Subcutaneous abdominal adipose tissue (tissue), 5 donors: ENCODE measurements around the gene LIX1L.
A peak's percentile ranks its signal among the peaks of the same experiment; 100 is the strongest.

ENCODE experiments used
- H3K27ac ChIP-seq: one replicate; pipeline ENCODE4 v1.7.0; 2013; ENCODE audit warnings: low read depth, mild to moderate bottlenecking, inconsistent platforms, low read length, moderate library complexity
- H3K27me3 ChIP-seq, 5 donors: one replicate each; pipeline ENCODE4 v1.7.0; 2013; ENCODE audit warnings: low read length in 5 of 5, inconsistent platforms in 1 of 5; ENCODE audit not compliant: control insufficient read depth in 5 of 5, insufficient read depth in 4 of 5
- H3K36me3 ChIP-seq, 5 donors: one replicate each; pipeline ENCODE4 v1.7.0; 2013; ENCODE audit warnings: low read length in 5 of 5; ENCODE audit not compliant: control insufficient read depth in 5 of 5, insufficient read depth in 5 of 5
- H3K4me1 ChIP-seq, 5 donors: one replicate each; pipeline ENCODE4 v1.7.0; 2013; ENCODE audit warnings: low read length in 5 of 5, mild to moderate bottlenecking in 3 of 5, moderate library complexity in 1 of 5; ENCODE audit not compliant: control insufficient read depth in 5 of 5, insufficient read depth in 5 of 5
- H3K4me3 ChIP-seq, 5 donors: one replicate each; pipeline ENCODE4 v1.7.0; 2013; ENCODE audit warnings: low read length in 5 of 5, low read depth in 1 of 5
- H3K9ac ChIP-seq, 5 donors: one replicate each; pipeline ENCODE4 v1.7.0; 2013; ENCODE audit warnings: low read length in 5 of 5, mild to moderate bottlenecking in 4 of 5, moderate library complexity in 3 of 5
- H3K9me3 ChIP-seq, 5 donors: one replicate each; pipeline ENCODE4 v1.7.0; 2013; ENCODE audit warnings: low read length in 5 of 5; ENCODE audit not compliant: control insufficient read depth in 5 of 5
- donor health status: healthy.
- donor health status: healthy.
- donor health status: healthy.
- donor health status: healthy.
- donor health status: healthy.

LIX1L gene

GRCh38 chr1:145994391-145995120, 36.7 kb upstream of the LIX1L start:
- peak overlapping the region; percentile 89 to 100 (median 100) for H3K4me3 ChIP-seq

GRCh38 chr1:145993618-145994390, 36.0 kb upstream of the LIX1L start:
- Histone ChIP-seq H3K9me3 (no peaks in the 10 kb centered on the region), H3K27ac (peak overlapping the region; percentile 88), H3K36me3 (peaks cover 23 to 38% (median 30%) of the 10 kb centered on the region in 5 donors), H3K4me3 (peak overlapping the region; percentile 89 to 100 (median 100)), H3K4me1 (peaks cover 9 to 64% (median 53%) of the 10 kb centered on the region in 5 donors), H3K9ac (peak overlapping the region; percentile 87 to 100 (median 92)), H3K27me3 (no peaks in the 10 kb centered on the region)

More at GRCh38 chr1:145994391-145995120, 36.7 kb upstream of the LIX1L start:
- Histone ChIP-seq H3K4me1 (peaks cover 11 to 72% (median 60%) of the 10 kb centered on the region in 5 donors), H3K27ac (peak overlapping the region; percentile 88), H3K9me3 (no peaks in the 10 kb centered on the region), H3K36me3 (peaks cover 23 to 38% (median 30%) of the 10 kb centered on the region in 5 donors), H3K27me3 (no peaks in the 10 kb centered on the region), H3K9ac (peak overlapping the region; percentile 87 to 100 (median 92))

- Histone ChIP-seq H3K27me3 (no peaks in the 10 kb centered on the region), H3K27ac (peak overlapping the region; percentile 88), H3K36me3 (peaks cover 23 to 38% (median 30%) of the 10 kb centered on the region in 5 donors), H3K4me1 (peaks cover 8 to 57% (median 46%) of the 10 kb centered on the region in 5 donors), H3K4me3 (peak overlapping the region; percentile 89 to 100 (median 100)), H3K9ac (peak overlapping the region; percentile 87 to 100 (median 92)), H3K9me3 (no peaks in the 10 kb centered on the region)
Observed at GRCh38 chr1:145992958-145993617, 35.3 kb upstream of the LIX1L start.

GRCh38 chr1:145992502-145992936, 34.7 kb upstream of the LIX1L start:
- H3K9ac ChIP-seq = peak overlapping the region; percentile 44 to 95 (median 90)

GRCh38 chr1:145991735-145992412, 34.1 kb upstream of the LIX1L start:
- no peaks in the 10 kb centered on the region for H3K27me3 ChIP-seq
- peak overlapping the region; percentile 88 for H3K27ac ChIP-seq
- peaks cover 23 to 38% (median 30%) of the 10 kb centered on the region in 5 donors for H3K36me3 ChIP-seq
- no peaks in the 10 kb centered on the region for H3K9me3 ChIP-seq
- H3K4me1 ChIP-seq = peaks cover 7 to 45% (median 33%) of the 10 kb centered on the region in 5 donors
- peak overlapping the region; percentile 89 to 100 (median 100) for H3K4me3 ChIP-seq
- H3K9ac ChIP-seq = peak overlapping the region; percentile 7 to 92 (median 87)

More at GRCh38 chr1:145992502-145992936, 34.7 kb upstream of the LIX1L start:
- Histone ChIP-seq H3K36me3 (peaks cover 23 to 38% (median 30%) of the 10 kb centered on the region in 5 donors), H3K27me3 (no peaks in the 10 kb centered on the region), H3K9me3 (no peaks in the 10 kb centered on the region), H3K4me3 (peak overlapping the region; percentile 89 to 100 (median 100)), H3K27ac (peak overlapping the region; percentile 88), H3K4me1 (peaks cover 7 to 51% (median 40%) of the 10 kb centered on the region in 5 donors)

- H3K4me1 ChIP-seq = peaks cover 10 to 56% (median 44%) of the 10 kb centered on the region in 5 donors
- H3K9ac ChIP-seq = no peak overlapping the region
- peaks cover 19 to 35% (median 30%) of the 10 kb centered on the region in 5 donors for H3K36me3 ChIP-seq
- H3K4me3 ChIP-seq = no peak overlapping the region
- H3K27me3 ChIP-seq = no peaks in the 10 kb centered on the region
- peak overlapping the region; percentile 88 for H3K27ac ChIP-seq
- H3K9me3 ChIP-seq = no peaks in the 10 kb centered on the region
Observed at GRCh38 chr1:145990249-145990855, 32.5 kb upstream of the LIX1L start.

GRCh38 chr1:145988773-145989172, 31.0 kb upstream of the LIX1L start:
- H3K9ac ChIP-seq = no peak overlapping the region
- no peaks in the 10 kb centered on the region for H3K27me3 ChIP-seq
- H3K9me3 ChIP-seq = no peaks in the 10 kb centered on the region
- peak overlapping the region; percentile 27 for H3K27ac ChIP-seq
- H3K36me3 ChIP-seq = peaks cover 9 to 19% (median 14%) of the 10 kb centered on the region in 5 donors
- no peak overlapping the region for H3K4me3 ChIP-seq
- H3K4me1 ChIP-seq = peaks cover 11 to 62% (median 52%) of the 10 kb centered on the region in 5 donors

GRCh38 chr1:145987926-145988325, 30.1 kb upstream of the LIX1L start:
- Histone ChIP-seq H3K4me3 (no peak overlapping the region), H3K36me3 (peaks cover 2 to 11% (median 6%) of the 10 kb centered on the region in 5 donors), H3K27ac (peak overlapping the region; percentile 57), H3K27me3 (no peaks in the 10 kb centered on the region), H3K9me3 (no peaks in the 10 kb centered on the region), H3K4me1 (peaks cover 11 to 62% (median 52%) of the 10 kb centered on the region in 5 donors), H3K9ac (no peak overlapping the region)

GRCh38 chr1:145986551-145986950, 28.7 kb upstream of the LIX1L start:
- peaks cover 10 to 63% (median 51%) of the 10 kb centered on the region in 5 donors for H3K4me1 ChIP-seq
- H3K4me3 ChIP-seq = no peak overlapping the region
- H3K9ac ChIP-seq = no peak overlapping the region

More at GRCh38 chr1:145986551-145986950, 28.7 kb upstream of the LIX1L start:
- H3K27me3 ChIP-seq = no peaks in the 10 kb centered on the region
- H3K27ac ChIP-seq = peak overlapping the region; percentile 90
- H3K9me3 ChIP-seq = no peaks in the 10 kb centered on the region
- H3K36me3 ChIP-seq = no peaks in the 10 kb centered on the region
